Neural progenitor cell (in vitro differentiated cells): ENCODE results near the gene ST7L.

Experiments
- EZH2 ChIP-seq: fragments of 200-600 bp; sonication (generic); IDR thresholded peaks from 2 replicates; pipeline ENCODE4 v1.6.1; 2017; ENCODE audit warnings: antibody characterized with exemption, mild to moderate bottlenecking, moderate library complexity
- EZH2phosphoT487 ChIP-seq: fragments of 200-600 bp; sonication (generic); IDR thresholded peaks from 2 replicates; pipeline ENCODE4 v1.6.1; 2017; ENCODE audit warnings: antibody characterized with exemption
- TF ChIP-seq, protein P1 (sequence below): fragments of 200-600 bp; sonication (generic); IDR thresholded peaks from 2 replicates; pipeline ENCODE4 v1.5.1; 2017; ENCODE audit warnings: antibody characterized with exemption, mild to moderate bottlenecking

DNA sequence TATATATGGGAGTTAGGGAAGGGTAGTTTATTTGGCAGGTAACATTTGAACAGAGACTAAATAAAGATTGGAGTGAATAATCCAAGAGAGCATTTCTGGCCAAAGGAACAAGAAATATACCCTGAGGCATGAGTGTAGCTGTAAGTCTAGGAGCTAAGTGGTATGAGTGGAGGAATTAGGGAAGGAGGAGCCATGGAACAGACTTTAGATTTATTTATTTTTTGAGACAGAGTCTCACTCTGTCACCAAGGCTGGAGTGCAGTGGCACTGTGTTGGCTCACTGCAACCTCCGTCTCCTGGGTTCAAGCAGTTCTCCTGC lies 19.1 kb upstream of the ST7L start:
- TF ChIP-seq, protein P1, sequence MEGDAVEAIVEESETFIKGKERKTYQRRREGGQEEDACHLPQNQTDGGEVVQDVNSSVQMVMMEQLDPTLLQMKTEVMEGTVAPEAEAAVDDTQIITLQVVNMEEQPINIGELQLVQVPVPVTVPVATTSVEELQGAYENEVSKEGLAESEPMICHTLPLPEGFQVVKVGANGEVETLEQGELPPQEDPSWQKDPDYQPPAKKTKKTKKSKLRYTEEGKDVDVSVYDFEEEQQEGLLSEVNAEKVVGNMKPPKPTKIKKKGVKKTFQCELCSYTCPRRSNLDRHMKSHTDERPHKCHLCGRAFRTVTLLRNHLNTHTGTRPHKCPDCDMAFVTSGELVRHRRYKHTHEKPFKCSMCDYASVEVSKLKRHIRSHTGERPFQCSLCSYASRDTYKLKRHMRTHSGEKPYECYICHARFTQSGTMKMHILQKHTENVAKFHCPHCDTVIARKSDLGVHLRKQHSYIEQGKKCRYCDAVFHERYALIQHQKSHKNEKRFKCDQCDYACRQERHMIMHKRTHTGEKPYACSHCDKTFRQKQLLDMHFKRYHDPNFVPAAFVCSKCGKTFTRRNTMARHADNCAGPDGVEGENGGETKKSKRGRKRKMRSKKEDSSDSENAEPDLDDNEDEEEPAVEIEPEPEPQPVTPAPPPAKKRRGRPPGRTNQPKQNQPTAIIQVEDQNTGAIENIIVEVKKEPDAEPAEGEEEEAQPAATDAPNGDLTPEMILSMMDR, result no peak
- TF ChIP-seq EZH2, result no peak
- TF ChIP-seq EZH2phosphoT487, result no peak
